Stimulated activated CD4-positive, alpha-beta T cell treated with anti-CD3 and anti-CD28 coated beads, Interleukin-15, amount 100 ng/mL, for 24 hours (primary cell): ENCODE results near the gene AP5M1.
"Not testable (repeated sequence)": the region's sequence is repeated elsewhere in the genome, so short reads cannot be mapped to it uniquely, and the experiment has no call there.

Experiments used
- DNase-seq: peaks from one replicate; pipeline ENCODE4 v3.0.0-alpha.2; 2020

AP5M1 gene, protein sequence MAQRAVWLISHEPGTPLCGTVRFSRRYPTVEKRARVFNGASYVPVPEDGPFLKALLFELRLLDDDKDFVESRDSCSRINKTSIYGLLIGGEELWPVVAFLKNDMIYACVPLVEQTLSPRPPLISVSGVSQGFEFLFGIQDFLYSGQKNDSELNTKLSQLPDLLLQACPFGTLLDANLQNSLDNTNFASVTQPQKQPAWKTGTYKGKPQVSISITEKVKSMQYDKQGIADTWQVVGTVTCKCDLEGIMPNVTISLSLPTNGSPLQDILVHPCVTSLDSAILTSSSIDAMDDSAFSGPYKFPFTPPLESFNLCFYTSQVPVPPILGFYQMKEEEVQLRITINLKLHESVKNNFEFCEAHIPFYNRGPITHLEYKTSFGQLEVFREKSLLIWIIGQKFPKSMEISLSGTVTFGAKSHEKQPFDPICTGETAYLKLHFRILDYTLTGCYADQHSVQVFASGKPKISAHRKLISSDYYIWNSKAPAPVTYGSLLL

DNA sequence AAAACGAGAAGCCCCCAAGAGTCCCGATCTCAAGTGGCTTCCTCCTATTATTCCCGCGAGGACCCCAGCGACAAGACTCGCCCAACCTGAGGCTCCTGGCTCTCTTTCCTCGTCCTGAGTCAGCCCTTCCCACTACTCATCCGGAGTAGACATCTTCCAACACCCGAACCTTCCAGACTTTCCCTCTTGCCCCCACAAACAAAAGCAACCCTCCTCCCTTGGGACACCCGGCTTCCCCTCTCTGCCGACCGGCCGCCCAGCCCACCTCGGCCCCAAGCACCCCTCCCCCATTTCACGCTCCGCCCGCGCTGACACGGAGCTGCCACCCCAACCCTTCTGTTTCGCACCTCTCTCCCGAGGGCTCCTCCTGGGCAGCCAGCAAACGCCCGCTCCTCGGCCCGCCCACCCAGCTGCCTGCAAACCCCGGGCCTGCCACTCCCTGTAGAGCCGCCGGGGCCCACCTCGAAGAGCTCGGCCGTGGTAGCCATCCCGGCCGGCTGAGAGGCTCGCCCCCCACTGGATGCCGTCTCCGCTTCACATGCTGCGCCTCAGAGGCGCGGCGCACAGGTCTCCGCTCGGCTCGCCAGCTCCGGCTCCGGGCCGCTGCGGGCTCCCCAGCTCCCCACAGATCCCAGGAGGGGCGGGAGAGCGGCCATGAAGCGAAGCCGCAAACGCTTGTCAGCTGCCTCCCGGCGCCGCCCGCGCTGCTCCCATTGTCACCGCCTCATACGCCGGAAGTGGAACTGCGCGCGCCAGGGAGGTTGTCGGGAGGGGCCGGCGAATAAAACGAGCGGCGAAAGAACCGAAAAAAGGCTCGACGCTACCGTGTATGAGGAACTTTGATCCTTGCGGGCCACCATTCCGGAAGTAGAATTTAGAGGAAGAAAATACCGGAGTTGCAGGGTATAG lies at the start of gene AP5M1, which contains the start of gene EXOC5:
TSS of gene AP5M1 (plus strand) at position 811 of the 909 bp plus-strand sequence. CDS start 344 bp downstream, outside the sequence.
TSS of gene EXOC5 (minus strand) at position 745 of the 909 bp plus-strand sequence. CDS start at position 488, 257 bp downstream.
- DNase-seq: peak; percentile 93

DNA sequence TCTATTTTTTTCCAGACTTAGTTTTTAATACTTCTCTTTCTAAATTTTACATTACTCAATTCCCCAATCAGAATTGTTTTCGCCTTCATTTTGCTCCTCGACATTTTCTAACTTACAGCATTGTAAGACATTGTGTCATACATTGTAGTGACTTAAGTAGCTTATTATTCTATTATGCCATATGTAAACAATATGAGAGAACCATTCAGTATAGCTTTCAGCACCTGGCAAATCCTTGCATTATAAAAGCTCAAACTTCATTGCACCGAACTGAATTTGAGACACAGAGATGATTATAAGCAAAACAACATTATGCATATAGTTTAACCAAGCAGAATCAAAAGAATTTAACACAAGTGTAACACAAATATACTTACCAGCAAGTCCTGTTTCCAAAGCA lies 46.8 kb upstream of the AP5M1 start:
- no peak for DNase-seq

DNA sequence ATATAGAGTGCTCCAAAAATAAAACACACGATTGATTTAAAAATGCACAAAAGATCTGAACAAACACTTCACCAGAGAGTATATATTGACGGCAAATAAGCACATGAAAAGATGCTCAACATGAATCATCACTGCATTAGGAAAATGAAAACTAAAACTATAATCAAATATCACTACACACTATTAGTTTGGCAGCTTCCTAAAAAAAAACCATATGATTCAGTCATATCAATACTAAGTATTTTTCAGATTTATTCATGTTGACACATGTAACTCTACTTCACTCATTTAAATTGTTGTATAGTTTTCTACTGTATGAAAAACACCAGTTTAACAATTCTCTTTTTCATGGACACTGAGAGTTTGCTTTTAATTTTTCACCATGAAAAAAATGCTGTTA lies 41.7 kb upstream of the AP5M1 start:
- DNase-seq: no peak

DNA sequence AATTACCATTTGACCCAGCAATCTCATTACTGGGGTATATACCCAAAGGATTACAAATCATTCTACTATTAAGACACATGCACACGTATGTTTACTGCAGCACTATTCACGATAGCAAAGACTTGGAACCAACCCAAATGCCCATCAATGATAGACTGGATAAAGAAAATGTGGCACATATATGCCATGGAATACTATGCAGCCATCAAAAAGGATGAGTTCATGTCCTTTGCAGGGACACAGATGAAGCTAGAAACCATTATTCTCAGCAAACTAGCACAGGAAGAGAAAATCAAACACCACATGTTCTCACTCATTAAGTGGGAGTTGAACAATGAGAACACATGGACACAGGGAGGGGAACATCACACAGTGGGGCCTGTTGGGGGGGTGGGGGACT lies 40.5 kb upstream of the AP5M1 start:
- not testable (repeated sequence) for DNase-seq

DNA sequence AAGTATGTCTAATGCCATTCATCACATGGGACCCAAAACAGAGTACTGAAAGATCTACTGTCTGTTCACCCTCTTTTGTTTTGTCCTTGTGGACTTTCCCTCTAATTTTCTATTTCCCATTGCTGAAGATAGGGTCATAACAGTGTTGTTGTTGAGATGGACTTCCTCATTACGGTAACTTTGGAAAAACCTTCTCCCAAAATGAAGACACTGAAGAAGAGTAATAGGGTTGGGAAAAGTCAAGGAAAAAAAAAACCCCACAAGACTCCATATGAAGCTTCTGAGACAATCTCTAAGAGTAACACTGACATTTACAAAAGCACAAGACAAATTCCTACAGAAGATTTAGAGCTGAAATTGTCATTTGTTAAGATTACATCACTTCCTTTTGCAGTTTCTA lies 36.8 kb upstream of the AP5M1 start:
- DNase-seq: no peak

DNA sequence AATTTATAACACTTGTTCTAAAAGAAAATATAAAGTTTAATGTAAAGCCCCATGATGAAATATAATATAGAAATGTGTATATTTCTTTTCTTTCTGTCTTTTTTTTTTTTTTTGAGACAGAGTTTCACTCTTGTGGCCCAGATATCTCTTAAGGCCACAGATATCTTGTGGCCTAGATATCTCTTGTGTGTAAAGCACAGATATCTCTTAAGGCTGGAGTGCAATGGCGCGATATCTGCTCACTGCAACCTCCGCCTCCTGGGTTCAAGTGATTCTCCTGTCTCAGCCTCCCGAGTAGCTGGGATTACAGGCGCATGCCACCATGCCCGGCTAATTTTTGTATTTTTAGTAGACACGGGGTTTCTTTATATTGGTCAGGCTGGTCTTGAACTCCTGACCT lies 28.7 kb upstream of the AP5M1 start:
- not testable (repeated sequence) for DNase-seq

DNA sequence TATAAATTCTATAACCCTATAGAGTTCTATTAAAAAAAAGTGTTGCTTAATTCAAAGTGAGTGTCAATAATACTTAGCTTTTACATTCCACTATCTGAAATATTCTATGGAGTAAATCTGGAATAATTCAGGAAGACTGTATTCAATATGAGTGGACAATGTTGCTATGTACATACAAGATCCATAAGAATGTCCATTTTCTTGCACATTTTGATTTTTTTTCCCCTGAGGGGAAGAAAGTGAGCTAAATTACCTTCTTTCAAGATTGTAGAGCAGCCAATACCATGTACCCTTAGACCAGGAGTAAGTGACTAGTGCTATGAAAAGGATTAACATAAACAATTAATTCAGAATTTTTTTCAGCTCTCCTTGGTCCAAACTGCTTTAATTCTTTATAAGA lies 25.5 kb upstream of the AP5M1 start:
- DNase-seq: no peak

DNA sequence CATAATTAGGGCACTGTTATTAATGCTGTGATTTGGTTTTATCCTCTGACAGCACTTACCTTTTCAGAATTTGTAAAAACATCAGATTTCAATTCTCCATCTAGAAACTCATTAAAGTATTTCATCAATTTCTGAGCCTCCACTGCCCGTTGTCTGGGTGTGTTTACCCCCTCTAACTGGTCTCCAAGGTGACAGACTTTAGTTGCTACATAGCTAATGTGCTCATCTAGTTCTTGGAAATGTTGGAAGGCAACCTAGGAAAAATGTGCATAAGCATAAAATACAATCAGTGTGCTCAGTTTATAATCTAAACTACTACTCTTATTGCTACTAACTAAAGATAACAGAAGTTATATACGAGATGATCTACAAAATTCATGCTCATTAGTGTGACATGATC lies 24.7 kb upstream of the AP5M1 start:
- no peak for DNase-seq

DNA sequence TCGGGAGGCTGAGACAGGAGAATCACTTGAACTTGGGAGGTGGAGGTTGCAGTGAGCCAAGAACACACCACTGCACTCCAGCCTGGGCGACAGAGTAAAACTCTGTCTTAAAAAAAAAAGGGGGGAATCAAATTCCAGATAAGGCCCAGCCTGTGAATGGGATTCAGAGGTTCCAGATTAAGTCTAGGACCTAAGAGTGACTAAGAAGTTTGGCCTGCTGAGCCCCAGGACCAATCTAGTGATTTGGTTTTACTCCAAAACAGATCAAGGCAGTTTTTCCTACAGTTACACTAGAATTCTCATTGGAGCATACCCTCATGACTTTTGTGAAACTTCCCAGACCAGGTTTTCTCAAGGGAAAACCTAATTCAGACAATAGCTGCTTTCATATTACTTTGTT lies 22.8 kb upstream of the AP5M1 start:
- DNase-seq: no peak

DNA sequence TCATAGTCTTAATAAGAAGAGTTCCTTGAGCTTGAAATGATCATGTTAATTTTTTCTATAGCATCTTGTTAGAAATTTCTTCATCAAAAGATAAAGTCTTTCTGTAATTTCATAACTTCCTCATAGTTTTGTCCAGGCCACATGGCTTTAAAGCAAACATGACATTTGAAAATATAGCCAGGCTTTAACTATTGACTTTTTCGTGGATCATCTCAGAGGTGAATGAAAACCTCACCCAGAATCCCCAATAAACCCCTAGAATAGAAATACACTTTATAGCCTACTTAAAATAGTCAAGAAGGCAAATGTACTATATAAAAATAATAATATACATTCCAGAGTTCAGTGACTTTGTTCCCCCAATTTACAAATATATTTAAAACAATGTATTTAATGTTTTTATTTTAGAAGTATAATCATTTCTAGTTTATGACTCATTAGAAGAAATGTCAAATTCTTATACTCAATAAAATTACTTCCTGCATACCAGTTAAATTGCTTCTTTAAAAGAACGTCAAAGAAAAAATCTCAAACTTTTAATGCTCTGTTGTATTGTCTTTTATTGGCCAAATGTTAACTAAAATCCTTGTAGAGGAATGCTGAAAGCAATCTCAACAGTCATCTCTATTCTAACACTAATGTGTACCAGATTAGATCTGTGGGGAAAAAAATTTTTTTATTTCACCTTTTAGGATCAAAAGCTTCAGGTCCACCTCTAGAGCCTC lies 21.7 kb upstream of the AP5M1 start:
- no peak for DNase-seq

DNA sequence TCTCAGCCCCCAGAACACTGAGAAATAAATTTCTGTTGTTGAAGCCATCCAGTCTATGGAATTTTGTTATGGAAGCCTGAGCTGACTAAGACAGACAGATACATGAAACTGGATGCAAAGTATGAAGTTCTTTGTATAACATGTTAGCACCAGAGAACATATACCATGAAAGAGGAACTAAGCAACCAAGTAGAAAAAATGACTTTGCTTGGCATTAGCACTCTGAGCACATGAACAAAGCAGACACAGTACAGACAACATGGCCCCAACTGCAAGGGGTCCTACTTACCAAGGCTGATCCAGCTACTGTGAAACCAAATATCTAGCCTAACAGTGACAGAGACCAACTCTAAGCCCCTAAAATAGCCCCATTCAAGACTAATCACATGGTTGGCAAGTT lies 13.9 kb upstream of the AP5M1 start:
- DNase-seq: no peak

DNA sequence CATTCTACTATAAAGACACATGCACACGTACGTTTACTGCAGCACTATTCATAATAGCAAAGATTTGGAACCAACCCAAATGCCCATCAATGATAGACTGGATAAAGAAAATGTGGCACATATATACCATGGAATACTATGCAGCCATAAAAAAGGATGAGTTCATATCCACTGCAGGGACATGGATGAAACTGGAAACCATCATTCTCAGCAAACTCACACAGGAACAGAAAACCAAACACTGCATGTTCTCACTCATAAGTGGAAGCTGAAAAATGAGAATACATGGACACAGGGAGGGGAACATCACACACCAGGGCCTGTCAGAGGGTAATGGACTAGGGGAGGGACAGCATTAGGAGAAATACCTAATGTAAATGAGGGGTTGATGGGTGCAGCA lies 10.6 kb upstream of the AP5M1 start:
- not testable (repeated sequence) for DNase-seq

DNA sequence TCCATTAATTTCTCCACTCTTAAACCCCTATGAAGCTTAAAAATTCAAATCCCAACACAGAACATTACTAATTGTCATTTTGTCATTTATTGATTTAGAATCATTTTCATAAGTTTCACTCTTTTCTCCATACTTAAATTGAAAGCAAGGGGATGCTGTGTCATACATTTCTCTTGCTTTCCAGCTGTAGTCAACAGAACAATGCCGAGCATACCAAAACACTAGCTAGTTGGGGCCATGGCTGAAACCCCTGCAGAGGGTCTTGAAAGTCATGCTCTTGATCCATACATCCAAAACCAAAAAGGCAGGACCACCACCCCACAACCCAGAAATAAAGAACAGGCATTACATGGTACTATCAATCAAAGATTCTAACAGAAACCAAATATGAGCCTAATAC lies 9.1 kb upstream of the AP5M1 start:
- no peak for DNase-seq

DNA sequence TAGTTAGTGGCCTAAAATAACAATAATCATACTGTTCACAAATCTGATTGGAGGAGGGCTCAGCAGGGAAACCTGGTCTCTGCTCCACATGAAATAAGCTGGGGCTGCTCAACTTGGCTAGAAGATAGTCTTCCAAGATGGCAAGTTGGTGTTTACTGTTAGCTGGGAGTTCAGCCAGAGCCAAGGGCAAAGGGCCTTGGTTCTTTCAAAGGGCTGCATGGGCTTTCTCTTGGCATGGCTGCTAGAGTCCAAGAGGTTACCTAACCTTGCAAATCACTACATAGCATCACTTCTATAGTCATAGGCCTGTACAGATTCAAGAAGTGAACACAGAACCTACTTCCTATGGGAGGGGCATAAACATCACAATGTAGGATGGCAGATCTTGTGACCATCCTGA lies 7.2 kb upstream of the AP5M1 start:
- no peak for DNase-seq

DNA sequence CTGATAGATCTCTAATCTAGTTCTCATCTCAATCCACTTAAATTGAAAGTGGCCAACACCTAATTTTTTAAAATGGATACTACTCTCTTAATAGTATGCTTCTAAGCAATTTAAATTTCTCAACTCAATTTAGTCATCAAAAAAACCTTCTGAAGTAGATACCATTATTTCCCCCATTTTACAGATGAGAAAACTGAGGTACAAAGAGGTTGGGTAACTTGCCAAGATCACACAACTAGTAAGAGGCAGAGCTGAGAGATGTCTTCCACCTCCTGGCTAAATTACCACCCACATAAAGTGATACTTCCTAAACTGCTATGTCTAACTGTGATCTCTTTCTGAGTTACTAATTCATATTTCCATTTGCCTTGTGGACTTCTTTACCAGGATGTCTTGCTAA lies 6.7 kb upstream of the AP5M1 start:
- DNase-seq: no peak

DNA sequence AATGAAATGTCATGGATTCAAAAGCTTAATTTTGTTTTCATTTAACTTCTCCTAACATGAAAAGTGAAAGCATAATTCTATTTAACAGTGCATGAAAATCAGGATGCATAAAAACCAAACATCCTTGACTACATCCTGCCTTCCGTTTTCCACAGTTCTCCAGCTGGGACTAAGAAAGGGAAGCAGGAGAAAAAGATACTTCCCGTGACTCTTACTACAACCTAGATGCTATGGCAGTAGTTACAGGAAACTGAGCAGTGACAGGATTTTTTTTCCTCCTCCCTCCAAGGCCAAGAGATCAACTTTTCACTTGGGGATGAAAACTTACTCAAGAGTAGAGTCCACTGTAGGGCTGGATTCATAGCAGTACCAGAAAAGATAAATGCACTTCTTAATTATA lies 2.7 kb upstream of the AP5M1 start:
- DNase-seq: no peak

DNA sequence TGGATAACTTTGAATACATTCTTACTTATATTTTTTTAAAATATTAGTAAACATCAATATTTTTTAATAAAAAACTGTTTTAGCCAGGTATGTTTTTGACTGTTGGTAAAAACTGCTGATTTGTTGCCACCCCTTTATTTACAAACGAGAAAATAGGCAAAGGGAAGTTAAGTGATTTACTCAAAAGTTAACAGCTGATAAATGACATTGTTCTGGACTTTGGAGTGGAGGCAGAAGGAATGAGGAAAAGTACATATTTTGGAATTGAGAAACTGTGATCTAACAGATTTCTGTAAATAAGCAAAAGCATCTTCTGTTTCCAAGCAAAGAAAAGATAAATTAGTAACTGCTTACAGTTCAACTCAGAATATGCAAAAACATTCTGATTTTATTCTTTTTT lies 4.5 kb downstream of the AP5M1 start:
- DNase-seq: no peak

DNA sequence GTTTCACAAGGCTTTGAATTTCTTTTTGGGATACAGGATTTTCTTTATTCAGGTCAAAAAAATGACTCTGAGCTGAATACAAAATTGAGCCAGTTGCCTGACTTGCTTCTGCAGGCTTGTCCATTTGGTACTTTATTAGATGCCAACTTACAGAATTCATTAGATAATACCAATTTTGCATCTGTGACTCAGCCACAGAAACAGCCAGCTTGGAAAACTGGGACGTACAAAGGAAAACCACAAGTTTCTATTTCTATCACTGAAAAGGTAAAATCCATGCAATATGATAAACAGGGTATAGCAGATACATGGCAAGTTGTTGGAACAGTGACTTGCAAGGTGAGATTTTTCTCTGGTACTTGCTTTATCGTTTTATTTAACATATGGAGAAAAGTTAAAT lies 5.8 kb downstream of the AP5M1 start:
- no peak for DNase-seq

DNA sequence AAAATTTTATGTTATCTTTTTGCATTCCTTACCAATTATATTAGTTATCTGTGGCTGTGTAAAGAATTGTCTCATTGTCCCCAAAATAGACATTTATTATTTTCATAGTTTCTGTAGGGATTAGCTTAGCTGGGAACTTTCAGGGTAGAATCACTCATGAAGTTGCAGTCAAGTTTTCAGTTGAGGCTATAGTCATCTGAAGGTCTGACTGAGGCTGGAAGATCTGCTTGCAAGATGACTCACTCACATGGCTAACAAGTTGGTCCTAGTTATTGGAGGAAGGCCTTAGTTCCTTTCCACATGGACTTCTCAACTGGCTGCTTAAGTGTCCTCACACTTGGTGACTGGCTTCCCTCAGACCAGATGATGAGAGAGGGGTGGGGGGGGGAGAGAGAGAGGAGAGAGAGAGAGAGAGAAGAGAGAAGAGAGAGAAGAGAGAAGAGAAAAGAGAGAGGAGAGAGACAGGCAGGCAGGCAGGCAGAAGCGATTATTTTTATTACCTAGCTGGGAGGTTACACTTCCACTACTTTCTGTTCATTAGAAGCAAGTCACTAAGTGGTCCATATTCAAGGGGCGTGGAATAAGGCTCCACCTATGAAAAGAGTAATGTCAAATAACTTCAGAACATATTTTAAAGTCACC lies 6.4 kb downstream of the AP5M1 start:
- DNase-seq: no peak

DNA sequence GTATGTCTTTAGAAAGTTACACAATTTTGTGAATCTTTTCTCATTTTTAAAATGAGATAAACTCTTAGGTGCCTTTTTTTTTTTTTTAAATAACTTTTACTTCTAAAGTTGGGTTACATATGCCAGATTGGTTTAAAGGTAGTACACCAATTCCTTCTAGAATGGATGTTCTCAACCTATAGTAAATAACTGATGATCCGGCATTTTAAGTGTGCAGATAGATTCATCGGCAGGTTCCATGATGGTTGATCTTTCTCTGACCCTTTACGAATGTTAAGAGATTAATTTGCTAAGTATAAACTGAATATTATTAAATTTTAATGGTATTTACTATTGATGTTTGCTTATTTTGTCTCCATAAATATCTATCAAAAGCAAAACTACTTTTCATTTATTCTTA lies 8.3 kb downstream of the AP5M1 start:
- DNase-seq: no peak

DNA sequence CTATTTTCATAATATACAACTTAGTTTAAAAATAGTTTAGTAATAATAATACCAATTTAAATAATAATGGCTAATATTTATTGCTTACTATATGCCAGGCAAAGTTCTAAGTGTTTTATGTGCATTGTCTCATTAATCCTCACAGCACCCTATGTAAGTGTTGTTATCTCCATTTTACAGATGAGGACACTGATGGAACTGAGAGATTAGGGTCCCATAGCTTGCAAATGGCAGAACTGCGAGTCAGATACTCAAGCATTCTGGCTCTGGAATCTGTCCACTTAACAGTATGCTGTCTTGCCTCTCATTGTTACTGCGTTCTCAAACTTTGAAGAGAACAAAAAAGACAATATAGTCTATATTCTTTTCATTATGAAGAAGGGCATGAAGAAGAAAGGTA lies 19.0 kb downstream of the AP5M1 start:
- no peak for DNase-seq

DNA sequence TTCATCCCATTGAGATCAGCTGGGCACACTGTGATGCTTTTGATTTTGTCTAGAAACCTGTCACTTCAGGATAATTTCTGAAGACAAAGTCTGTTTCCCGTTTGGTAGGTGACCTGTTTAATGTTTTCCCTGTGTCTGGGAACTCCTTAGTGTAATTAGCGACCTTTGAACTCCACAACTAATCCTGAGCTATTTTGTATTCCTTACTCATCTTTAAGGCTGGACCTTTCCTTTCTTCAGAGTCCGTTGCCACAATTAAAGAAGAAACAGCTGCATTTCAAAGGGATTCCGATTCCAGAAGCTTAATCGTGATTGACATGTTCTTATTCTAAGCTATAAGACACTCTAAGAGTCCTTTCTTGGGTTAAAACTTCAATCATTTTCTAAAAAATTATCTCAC lies 22.0 kb downstream of the AP5M1 start:
- DNase-seq: no peak
